Hepatocyte (in vitro differentiated cells): ENCODE data around the gene ZNF76.

ENCODE experiments used
- EZH2 ChIP-seq: fragments of 200-600 bp; sonication (generic); IDR thresholded peaks from 2 replicates; pipeline ENCODE4 v1.6.1; 2016; ENCODE audit warnings: antibody characterized with exemption, mild to moderate bottlenecking, borderline replicate concordance
- TF ChIP-seq, protein P1 (sequence below): fragments of 200-600 bp; sonication (generic); IDR thresholded peaks from 2 replicates; pipeline ENCODE4 v1.5.1; 2016; ENCODE audit warnings: antibody characterized with exemption, mild to moderate bottlenecking; ENCODE audit not compliant: poor library complexity

GRCh38 chr6:35234901-35235300, 24.6 kb upstream of the ZNF76 start:
- TF ChIP-seq, protein P1, sequence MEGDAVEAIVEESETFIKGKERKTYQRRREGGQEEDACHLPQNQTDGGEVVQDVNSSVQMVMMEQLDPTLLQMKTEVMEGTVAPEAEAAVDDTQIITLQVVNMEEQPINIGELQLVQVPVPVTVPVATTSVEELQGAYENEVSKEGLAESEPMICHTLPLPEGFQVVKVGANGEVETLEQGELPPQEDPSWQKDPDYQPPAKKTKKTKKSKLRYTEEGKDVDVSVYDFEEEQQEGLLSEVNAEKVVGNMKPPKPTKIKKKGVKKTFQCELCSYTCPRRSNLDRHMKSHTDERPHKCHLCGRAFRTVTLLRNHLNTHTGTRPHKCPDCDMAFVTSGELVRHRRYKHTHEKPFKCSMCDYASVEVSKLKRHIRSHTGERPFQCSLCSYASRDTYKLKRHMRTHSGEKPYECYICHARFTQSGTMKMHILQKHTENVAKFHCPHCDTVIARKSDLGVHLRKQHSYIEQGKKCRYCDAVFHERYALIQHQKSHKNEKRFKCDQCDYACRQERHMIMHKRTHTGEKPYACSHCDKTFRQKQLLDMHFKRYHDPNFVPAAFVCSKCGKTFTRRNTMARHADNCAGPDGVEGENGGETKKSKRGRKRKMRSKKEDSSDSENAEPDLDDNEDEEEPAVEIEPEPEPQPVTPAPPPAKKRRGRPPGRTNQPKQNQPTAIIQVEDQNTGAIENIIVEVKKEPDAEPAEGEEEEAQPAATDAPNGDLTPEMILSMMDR, result no peak
- no peak for TF ChIP-seq EZH2
